NCI-H524 (cell line): ENCODE measurements around the gene CMA1.
"Not testable (repeated sequence)": the region's sequence is repeated elsewhere in the genome, so short reads cannot be mapped to it uniquely, and the experiment has no call there.

Source experiments
- DNase-seq, 2 experiments: peaks; one replicate each; lab custom pipeline; 2025; lab: John Stamatoyannopoulos, UW

CMA1 gene

GRCh38 chr14:24508155-24508840, at the start of gene CMA1:
Gene CMA1 (minus strand): TSS chr14:24508265. CDS start chr14:24508235, 30 bp downstream.
- DNase-seq = no peak

GRCh38 chr14:24556756-24557155, 48.7 kb upstream of the CMA1 start:
- DNase-seq = no peak

GRCh38 chr14:24549064-24549463, 41.0 kb upstream of the CMA1 start:
- DNase-seq = not testable (repeated sequence)

- no peak for DNase-seq
Observed at GRCh38 chr14:24542346-24542936, 34.4 kb upstream of the CMA1 start.

GRCh38 chr14:24535737-24536136, 27.7 kb upstream of the CMA1 start:
- DNase-seq = no peak

GRCh38 chr14:24534286-24534685, 26.2 kb upstream of the CMA1 start:
- no peak for DNase-seq

GRCh38 chr14:24525877-24526620, 18.0 kb upstream of the CMA1 start:
- DNase-seq = not testable (repeated sequence)

- no peak for DNase-seq
Observed at GRCh38 chr14:24518851-24519250, 10.8 kb upstream of the CMA1 start.

- no peak for DNase-seq
Observed at GRCh38 chr14:24514209-24514608, 6.1 kb upstream of the CMA1 start.

GRCh38 chr14:24513009-24513408, 4.9 kb upstream of the CMA1 start:
- DNase-seq = no peak

GRCh38 chr14:24506443-24506842, 1.6 kb downstream of the CMA1 start:
- no peak for DNase-seq

GRCh38 chr14:24504425-24504950, 3.6 kb downstream of the CMA1 start:
- DNase-seq = no peak

- not testable (repeated sequence) for DNase-seq
Observed at GRCh38 chr14:24491586-24492408, 16.3 kb downstream of the CMA1 start.

GRCh38 chr14:24483604-24484252, 24.3 kb downstream of the CMA1 start:
- DNase-seq = no peak

- not testable (repeated sequence) for DNase-seq
Observed at GRCh38 chr14:24482699-24483303, 25.3 kb downstream of the CMA1 start.

GRCh38 chr14:24481622-24482324, 26.3 kb downstream of the CMA1 start:
- DNase-seq = peak; percentile 16 to 57

GRCh38 chr14:24479999-24480398, 28.1 kb downstream of the CMA1 start:
- not testable (repeated sequence) for DNase-seq

GRCh38 chr14:24475261-24475660, 32.8 kb downstream of the CMA1 start:
- no peak for DNase-seq

- no peak for DNase-seq
Observed at GRCh38 chr14:24473211-24473610, 34.9 kb downstream of the CMA1 start.

GRCh38 chr14:24470450-24470849, 37.6 kb downstream of the CMA1 start:
- DNase-seq = not testable (repeated sequence)
